Lung (tissue), 12 donors: Measurements from ENCODE around the gene DNER. TPM values are rescaled to one million over a fixed set of nuclear protein-coding genes. Genes with fewer than 3 reads are reported as not detected.

Source experiments
- ATAC-seq: fragments of 200-7000 bp; cut with Tn5 transposase; one replicate; pipeline ENCODE4 v1.9.1; 2020; ENCODE audit warnings: moderate number of reproducible peaks; ENCODE audit not compliant: insufficient read depth, low FRiP score
- DNase-seq, 3 donors: peaks; one replicate each; pipeline ENCODE4 v3.0.0-alpha.2; 2013 to 2017
- H3K27ac ChIP-seq, 2 donors: one replicate each; pipeline ENCODE4 v1.5.1; 2013; ENCODE audit warnings: mild to moderate bottlenecking in 2 of 2, moderate library complexity in 2 of 2, control low read depth in 1 of 2, inconsistent platforms in 1 of 2, low read depth in 1 of 2, low read length in 1 of 2
- H3K27me3 ChIP-seq, 3 donors: one replicate each; pipeline ENCODE4 v1.5.1; 2013; ENCODE audit warnings: low read length in 2 of 3; ENCODE audit not compliant: control insufficient read depth in 3 of 3, insufficient read depth in 3 of 3
- H3K36me3 ChIP-seq, 4 donors: one replicate each; pipeline ENCODE4 v1.5.1; 2013; ENCODE audit warnings: low read length in 4 of 4, mild to moderate bottlenecking in 1 of 4, moderate library complexity in 1 of 4; ENCODE audit not compliant: control insufficient read depth in 4 of 4, insufficient read depth in 4 of 4
- H3K4me1 ChIP-seq, 5 donors: one replicate each; pipeline ENCODE4 v1.5.1; 2013; ENCODE audit warnings: low read length in 5 of 5, mild to moderate bottlenecking in 2 of 5, moderate library complexity in 1 of 5; ENCODE audit not compliant: control insufficient read depth in 5 of 5, insufficient read depth in 5 of 5
- H3K4me3 ChIP-seq: one replicate; pipeline ENCODE4 v1.5.1; 2013; ENCODE audit warnings: mild to moderate bottlenecking, control low read depth, moderate library complexity
- H3K9ac ChIP-seq, 2 donors: one replicate each; pipeline ENCODE4 v1.5.1; 2013; ENCODE audit warnings: low read length in 2 of 2, control low read depth in 1 of 2; ENCODE audit not compliant: insufficient read depth in 1 of 2
- H3K9me3 ChIP-seq, 4 donors: one replicate each; pipeline ENCODE4 v1.5.1; 2013; ENCODE audit warnings: low read length in 3 of 4, mild to moderate bottlenecking in 1 of 4, moderate library complexity in 1 of 4; ENCODE audit not compliant: control insufficient read depth in 4 of 4, insufficient read depth in 3 of 4
- CTCF ChIP-seq: IDR thresholded peaks from 2 replicates; pipeline ENCODE4 v1.5.1; 2012; ENCODE audit warnings: mild to moderate bottlenecking; ENCODE audit errors: control extremely low read depth, extremely low read depth
- WGBS, 2 donors: extraction: QIAGEN DNeasy Blood & Tissue Kit; methylation state at CpG; one replicate each; pipeline ENCODE4 v1.1.7; 2013; 5-methylcytosine and 5-hydroxymethylcytosine counted together
- polyA plus RNA-seq, 2 donors: library from polyadenylated mRNA; stranded (reverse); fragments of 200-250 nt; gene quantifications; one replicate each; pipeline ENCODE4 v1.2.1, GENCODE V29; 2013
- total RNA-seq, 2 donors: library from RNA; depleted of rRNA in 1 of 2; stranded (reverse); fragments of >200 nt in 1 of 2; gene quantifications; one replicate each; pipeline ENCODE4 v1.2.1, GENCODE V29; 2014 to 2021
- donor health status: control.
- donor health status: control.
- donor health status: Bipolar disorder and iron deficiency.
- donor health status: healthy.
- donor health status: DM: yes; HTN: yes; CAD: no.

DNER gene
- total and polyA plus RNA-seq, 4 donors, result 0.63 to 5.8 (median 3.3) TPM

GRCh38 chr2:229401171-229401865 lies 313.0 kb downstream of the DNER start:
- Histone ChIP-seq H3K36me3 (no peaks in the 10 kb centered on the region), H3K9ac (no peak overlapping the region), H3K4me3 (no peak overlapping the region), H3K9me3 (peaks cover 0 to 3% (median under 1%) of the 10 kb centered on the region in 4 donors), H3K4me1 (peaks cover 0 to 4% (median 0%) of the 10 kb centered on the region in 5 donors), H3K27ac (no peak overlapping the region), H3K27me3 (no peaks in the 10 kb centered on the region)
- WGBS, 2 donors, result 70 to 79% methylated on average over 4 of the region's 4 CpGs
- no peak for TF ChIP-seq CTCF
- peak in 1 of 3 donors; percentile 46 for DNase-seq
- no peak for ATAC-seq

DNA sequence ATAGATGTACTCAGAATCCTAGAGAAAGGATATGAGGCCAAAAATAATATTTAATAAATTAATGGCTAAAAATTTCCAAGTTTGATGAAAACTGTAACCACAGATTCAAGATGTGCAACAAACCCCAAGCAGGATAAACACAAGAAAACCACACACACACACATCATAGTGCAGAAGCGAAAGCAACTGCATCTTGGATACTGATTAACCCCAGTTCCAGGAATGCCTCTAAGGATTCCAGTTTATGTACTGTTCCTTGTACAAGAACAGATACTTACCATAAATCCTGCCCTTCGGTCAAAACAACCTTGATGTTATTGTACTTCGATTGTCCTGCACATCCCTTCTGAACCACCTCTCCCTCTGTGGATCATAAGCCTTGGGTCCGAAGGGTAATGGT lies 320.4 kb downstream of the DNER start:
- H3K4me3 ChIP-seq, result no peak overlapping the region
- no peak for ATAC-seq
- TF ChIP-seq CTCF, result no peak
- H3K36me3 ChIP-seq, result no peaks in the 10 kb centered on the region
- H3K9ac ChIP-seq, result no peak overlapping the region
- peaks cover 0 to 9% (median 5%) of the 10 kb centered on the region in 4 donors for H3K9me3 ChIP-seq
- WGBS, 2 donors, result 89 to 97% methylated on average over 4 of the region's 4 CpGs
- DNase-seq, result no peak
- H3K27me3 ChIP-seq, result no peaks in the 10 kb centered on the region
- H3K4me1 ChIP-seq, result peaks cover 0 to 10% (median 0%) of the 10 kb centered on the region in 5 donors
- H3K27ac ChIP-seq, result no peak overlapping the region

DNA sequence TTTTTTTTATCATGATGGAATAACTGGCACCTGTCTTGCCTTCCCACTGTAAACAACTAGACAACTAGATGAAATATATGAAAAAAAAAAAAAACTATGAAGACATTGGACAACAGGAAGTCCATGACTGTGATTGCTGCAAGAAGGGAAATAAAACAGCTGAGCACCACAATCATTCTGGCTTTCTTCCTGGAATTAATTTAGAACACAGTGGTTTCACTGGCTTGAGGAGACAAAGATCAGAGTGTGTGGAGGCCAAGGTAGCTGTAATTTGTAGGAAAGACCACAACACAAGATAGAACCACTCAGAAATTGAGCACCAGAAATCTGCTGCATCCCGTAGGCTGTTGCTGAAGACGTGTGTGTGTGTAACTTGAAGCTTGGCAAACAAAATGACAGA lies 322.2 kb downstream of the DNER start:
- Histone ChIP-seq H3K9ac (no peak overlapping the region), H3K27me3 (no peaks in the 10 kb centered on the region), H3K9me3 (peaks cover 0 to 8% (median 4%) of the 10 kb centered on the region in 4 donors), H3K4me3 (no peak overlapping the region), H3K36me3 (no peaks in the 10 kb centered on the region), H3K27ac (peak overlapping the region; percentile 1 to 33), H3K4me1 (peaks cover 0 to 22% (median 0%) of the 10 kb centered on the region in 5 donors)
- 69 to 83% methylated on average over 2 of the region's 2 CpGs for WGBS, 2 donors
- DNase-seq (peak in 2 of 3 donors; percentile 45 to 76), ATAC-seq (peak; percentile 2)
- no peak for TF ChIP-seq CTCF
